CD4-positive, alpha-beta T cell treated with Interleukin-15 for 4 hours (primary cell): Measurements from ENCODE around the gene PRTN3.
"Not testable (repeated sequence)": the region's sequence is repeated elsewhere in the genome, so short reads cannot be mapped to it uniquely, and the experiment has no call there.

ENCODE experiments used
- DNase-seq: peaks from one replicate; pipeline ENCODE4 v3.0.0-alpha.2; 2020; ENCODE audit warnings: low spot score

Gene PRTN3

GRCh38 chr19:816500-816857 is 24.3 kb upstream of the PRTN3 start:
- DNase-seq, result no peak

- DNase-seq, result not testable (repeated sequence)
Observed at GRCh38 chr19:820212-820611, 20.6 kb upstream of the PRTN3 start.

GRCh38 chr19:821231-821824 is 19.5 kb upstream of the PRTN3 start:
- DNase-seq, result no peak

GRCh38 chr19:821825-822503 is 18.8 kb upstream of the PRTN3 start, which contains the start of gene PLPPR3:
PLPPR3 (minus strand) TSS chr19:821955; CDS start chr19:821559, 396 bp downstream.
- DNase-seq, result no peak

GRCh38 chr19:823565-824121 is 17.2 kb upstream of the PRTN3 start:
- DNase-seq, result no peak

- no peak for DNase-seq
Observed at GRCh38 chr19:824885-825284, 15.9 kb upstream of the PRTN3 start.

GRCh38 chr19:825897-826644 is 14.7 kb upstream of the PRTN3 start:
- no peak for DNase-seq

GRCh38 chr19:827314-827709 is 13.5 kb upstream of the PRTN3 start:
- no peak for DNase-seq

GRCh38 chr19:827710-828321 is 13.0 kb upstream of the PRTN3 start, which contains the start of gene AZU1:
AZU1 (plus strand) TSS chr19:827837; CDS start chr19:827847, 10 bp downstream.
- DNase-seq, result no peak

- no peak for DNase-seq
Observed at GRCh38 chr19:829129-829758, 11.6 kb upstream of the PRTN3 start.

- DNase-seq, result no peak
Observed at GRCh38 chr19:831407-832369, 9.1 kb upstream of the PRTN3 start.

GRCh38 chr19:834216-834615 is 6.6 kb upstream of the PRTN3 start:
- no peak for DNase-seq

- no peak for DNase-seq
Observed at GRCh38 chr19:835210-835810, 5.5 kb upstream of the PRTN3 start.

GRCh38 chr19:842802-843179 is 2.0 kb downstream of the PRTN3 start:
- not testable (repeated sequence) for DNase-seq

GRCh38 chr19:843180-843835 is 2.5 kb downstream of the PRTN3 start:
- DNase-seq, result no peak

GRCh38 chr19:843836-844545 is 3.2 kb downstream of the PRTN3 start:
- no peak for DNase-seq

GRCh38 chr19:844546-844971 is 3.8 kb downstream of the PRTN3 start:
- no peak for DNase-seq

GRCh38 chr19:845707-846521 is 5.1 kb downstream of the PRTN3 start:
- no peak for DNase-seq
